Measurements from ENCODE around the gene RAMACL.

Gene RAMACL

GRCh38 chr6:166617359-166617758, 30.9 kb upstream of the RAMACL start:
- no peak for DNase-seq

GRCh38 chr6:166616261-166617238, 30.1 kb upstream of the RAMACL start:
- no peak for DNase-seq

DNA sequence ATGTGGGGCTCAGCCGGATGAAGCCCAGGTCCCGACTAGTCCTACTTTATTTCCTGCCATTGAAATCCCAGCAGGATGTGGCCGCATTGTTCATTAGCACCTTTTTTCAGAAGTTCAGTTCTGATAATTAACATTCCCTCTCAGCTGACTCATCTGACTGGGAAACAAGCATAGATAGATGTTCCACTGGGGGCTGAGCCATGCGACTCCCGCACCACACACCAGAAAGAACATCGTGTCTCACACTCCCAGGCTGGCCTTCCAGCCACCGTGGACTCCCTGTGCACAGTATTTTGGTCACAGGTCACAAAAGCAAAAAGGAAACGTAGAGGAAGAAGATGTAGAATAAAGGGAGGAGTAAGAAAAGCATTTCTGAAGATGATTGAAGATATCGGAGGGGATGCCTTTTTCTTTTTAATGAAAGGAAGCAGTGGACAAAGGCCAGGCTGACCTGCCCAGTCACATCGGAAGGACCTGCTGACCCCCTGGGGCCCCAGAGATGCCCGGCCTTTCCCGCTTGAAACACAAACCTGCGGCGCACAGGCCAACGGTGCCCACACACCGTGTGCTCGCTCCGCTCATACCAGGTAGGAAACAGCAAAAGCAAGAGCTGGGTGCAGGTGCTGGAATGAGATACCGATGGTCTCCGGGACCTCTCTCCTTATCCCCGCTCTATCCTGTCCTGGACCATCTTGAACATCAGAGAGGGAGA, 28.7 kb upstream of the RAMACL start:
- DNase-seq, result no peak

- DNase-seq, result no peak
Observed at GRCh38 chr6:166614589-166614988, 28.1 kb upstream of the RAMACL start.

DNA sequence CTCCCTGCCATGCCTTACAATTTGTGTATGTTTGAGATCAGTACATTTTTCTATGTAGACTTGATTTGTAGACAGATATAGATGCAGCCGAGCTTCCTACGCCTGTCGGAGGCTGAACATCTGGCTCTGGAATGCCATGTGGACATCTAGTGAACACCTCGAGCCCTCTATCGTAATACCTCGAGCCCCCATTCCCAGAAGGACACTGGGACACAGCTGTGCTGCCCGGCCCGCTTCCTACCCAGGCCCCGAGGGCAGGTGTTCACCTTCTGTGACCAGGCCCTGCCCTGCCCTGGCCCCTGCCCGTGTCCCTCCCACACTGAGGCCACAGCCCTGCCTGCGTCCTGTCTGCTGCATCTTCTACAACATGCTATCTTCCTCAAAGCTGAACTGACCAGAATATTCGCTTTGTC, 27.7 kb upstream of the RAMACL start:
- no peak for DNase-seq

GRCh38 chr6:166613027-166613426, 26.5 kb upstream of the RAMACL start:
- no peak for DNase-seq

GRCh38 chr6:166612471-166612881, 26.0 kb upstream of the RAMACL start:
- no peak for DNase-seq

- no peak for DNase-seq
Observed at GRCh38 chr6:166611631-166612030, 25.2 kb upstream of the RAMACL start.

GRCh38 chr6:166610069-166610468, 23.6 kb upstream of the RAMACL start:
- DNase-seq, result no peak

GRCh38 chr6:166608774-166609173, 22.3 kb upstream of the RAMACL start:
- no peak for DNase-seq

- DNase-seq, result no peak
Observed at GRCh38 chr6:166605752-166606151, 19.3 kb upstream of the RAMACL start.

- DNase-seq, result no peak
Observed at GRCh38 chr6:166604911-166605310, 18.4 kb upstream of the RAMACL start.

DNA sequence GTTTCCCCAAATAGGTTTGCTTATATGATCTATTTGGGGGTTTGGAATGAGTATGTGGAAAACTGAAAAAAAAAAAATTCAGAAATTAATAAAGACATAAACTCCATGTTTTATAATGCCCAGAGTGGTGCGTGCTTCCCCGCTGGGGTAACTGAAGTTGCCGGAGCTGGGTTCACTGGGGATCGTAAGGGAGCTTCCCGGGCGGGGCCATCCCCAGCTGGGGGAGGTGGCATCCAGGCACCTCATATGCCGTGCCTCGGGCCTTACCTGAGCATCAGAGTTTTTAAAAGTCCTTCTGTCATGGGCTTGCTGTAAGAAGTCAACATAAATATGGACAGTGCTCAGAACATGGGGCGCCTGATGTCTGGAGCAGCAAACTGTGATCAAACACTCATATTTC, 17.9 kb upstream of the RAMACL start:
- DNase-seq, result no peak

DNA sequence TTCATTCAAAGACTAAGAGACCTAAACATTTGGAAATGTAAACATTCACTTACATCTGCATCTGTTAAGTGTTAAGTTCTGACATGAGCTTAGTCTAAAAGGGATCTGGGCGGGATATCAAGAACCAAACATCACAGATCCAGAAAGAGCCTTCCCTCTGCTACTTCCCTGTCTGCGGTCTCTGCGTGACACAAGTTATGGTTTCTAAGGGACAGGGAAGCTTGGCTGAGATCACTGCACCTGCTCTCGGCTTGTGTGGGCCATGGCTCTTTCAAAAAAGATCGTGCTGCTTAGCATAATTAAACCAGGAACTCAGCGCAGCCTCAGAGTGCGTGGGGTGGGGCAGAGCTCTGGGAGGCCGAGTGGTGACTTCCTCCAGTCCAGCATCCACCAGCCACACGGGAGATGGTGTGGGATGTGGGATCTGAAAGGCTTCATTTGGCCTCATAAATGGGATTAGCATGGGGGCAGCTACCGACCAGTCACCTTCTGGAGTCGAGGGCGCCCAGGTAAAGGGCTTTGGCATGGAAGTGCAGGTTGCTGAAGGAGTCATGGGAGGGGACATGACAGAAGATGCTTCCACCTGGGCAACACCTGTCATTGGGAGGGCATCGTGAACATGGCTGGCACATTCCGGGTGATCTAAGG, 16.7 kb upstream of the RAMACL start:
- no peak for DNase-seq

DNA sequence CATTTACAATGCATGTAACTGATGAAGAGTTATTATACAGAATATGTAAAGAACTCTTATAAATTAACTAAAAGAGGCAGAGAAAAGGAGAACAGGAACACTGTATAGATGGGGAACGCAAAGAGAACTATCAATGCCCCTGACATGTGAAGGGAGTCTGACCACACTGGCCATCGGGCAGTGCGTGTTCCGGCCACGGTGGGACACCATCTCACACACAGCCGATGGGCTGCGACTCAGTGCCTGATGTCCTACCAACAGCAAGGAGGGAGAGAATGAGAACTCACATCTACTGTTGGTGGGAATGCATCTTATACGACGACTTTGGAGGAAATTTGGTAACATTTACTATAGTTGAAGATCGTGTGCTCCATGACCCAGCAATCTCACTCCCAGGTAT, 15.5 kb upstream of the RAMACL start:
- no peak for DNase-seq

DNA sequence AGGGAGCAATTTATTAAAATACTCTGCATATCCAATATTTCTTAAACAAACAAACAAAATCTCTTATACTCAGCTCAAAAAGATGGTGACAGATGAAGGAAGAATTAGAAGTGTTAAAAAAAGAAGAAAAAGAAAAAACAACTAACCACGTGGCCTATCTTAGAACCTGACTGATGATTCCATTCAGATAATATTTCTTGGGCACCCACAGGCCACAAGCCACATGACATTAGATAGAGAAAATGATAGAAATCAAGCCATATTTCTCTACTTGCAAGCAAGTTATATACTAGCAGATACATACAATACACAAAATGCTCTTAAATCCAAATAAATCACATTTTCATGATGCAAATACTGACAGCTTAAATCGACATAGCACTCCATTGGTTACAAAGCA, 14.5 kb upstream of the RAMACL start:
- no peak for DNase-seq

GRCh38 chr6:166599205-166599604, 12.7 kb upstream of the RAMACL start:
- no peak for DNase-seq

GRCh38 chr6:166598441-166599138, 12.1 kb upstream of the RAMACL start:
- DNase-seq, result no peak

- DNase-seq, result no peak
Observed at GRCh38 chr6:166597711-166598440, 11.4 kb upstream of the RAMACL start.

- DNase-seq, result no peak
Observed at GRCh38 chr6:166596776-166597507, 10.5 kb upstream of the RAMACL start.

DNA sequence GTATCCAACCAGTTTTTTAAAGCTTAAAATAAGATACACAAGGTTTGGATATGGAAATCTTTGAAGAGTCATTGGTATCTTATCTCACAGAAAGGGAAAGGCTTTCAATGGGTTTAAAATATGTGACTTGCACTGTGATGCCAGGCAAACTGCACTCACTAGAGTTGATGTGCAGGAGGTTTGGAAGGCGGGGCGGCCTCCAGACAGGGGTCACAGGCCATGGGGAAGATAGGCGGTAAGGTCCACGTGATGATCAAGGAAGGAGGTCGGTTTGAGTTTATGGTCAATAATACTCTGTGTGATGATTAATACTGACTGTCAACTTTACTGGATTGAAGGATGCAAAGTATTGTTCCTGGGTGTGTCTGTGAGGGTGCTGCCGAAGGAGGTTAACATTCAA, 9.5 kb upstream of the RAMACL start:
- DNase-seq, result no peak

Data from left hindlimb (tissue), 1 donor.